IPS DF 6.9 (cell line): ENCODE results near the gene AREG.

Source experiments
- DNase-seq: peaks from one replicate; pipeline ENCODE4 v3.0.0-alpha.2; 2013; ENCODE audit warnings: low read depth, low spot score
- H3K27ac ChIP-seq: one replicate; pipeline ENCODE4 v1.5.1; 2013; ENCODE audit warnings: low read length, control low read depth
- H3K27me3 ChIP-seq: 2 replicates; pipeline ENCODE4 v1.6.1; 2013; ENCODE audit warnings: mild to moderate bottlenecking, low read length; ENCODE audit not compliant: control insufficient read depth, insufficient read depth
- H3K36me3 ChIP-seq: 2 replicates; pipeline ENCODE4 v1.6.1; 2013; ENCODE audit warnings: low read length; ENCODE audit not compliant: control insufficient read depth, insufficient read depth
- H3K4me1 ChIP-seq: 2 replicates; pipeline ENCODE4 v1.6.1; 2013; ENCODE audit warnings: low read length; ENCODE audit not compliant: control insufficient read depth, insufficient read depth
- H3K4me3 ChIP-seq: 2 replicates; pipeline ENCODE4 v1.5.1; 2013; ENCODE audit warnings: mild to moderate bottlenecking, low read length
- H3K9me3 ChIP-seq: 2 replicates; pipeline ENCODE4 v1.6.1; 2013; ENCODE audit warnings: low read length, inconsistent platforms; ENCODE audit not compliant: control insufficient read depth, insufficient read depth
- WGBS: extraction: QIAGEN DNeasy Blood & Tissue Kit; methylation state at CpG from one replicate; pipeline ENCODE4 v1.1.7; 2013; ENCODE audit warnings: mixed read lengths, missing lambda C conversion rate; ENCODE audit not compliant: insufficient read length, insufficient coverage; 5-methylcytosine and 5-hydroxymethylcytosine counted together

Gene AREG

GRCh38 chr4:74460833-74461232, 15.9 kb downstream of the AREG start:
- Histone ChIP-seq H3K36me3 (no peaks in the 10 kb centered on the region), H3K9me3 (no peaks in the 10 kb centered on the region), H3K27me3 (no peaks in the 10 kb centered on the region), H3K4me3 (no peak overlapping the region), H3K27ac (no peak overlapping the region), H3K4me1 (no peaks in the 10 kb centered on the region)
- DNase-seq = no peak

GRCh38 chr4:74463123-74463522, 18.2 kb downstream of the AREG start:
- H3K4me1 ChIP-seq = no peaks in the 10 kb centered on the region
- no peak for DNase-seq
- no peaks in the 10 kb centered on the region for H3K27me3 ChIP-seq
- WGBS = no CpG with 5 or more reads among the region's 1 CpG
- H3K27ac ChIP-seq = no peak overlapping the region
- no peaks in the 10 kb centered on the region for H3K9me3 ChIP-seq
- no peaks in the 10 kb centered on the region for H3K36me3 ChIP-seq
- no peak overlapping the region for H3K4me3 ChIP-seq

GRCh38 chr4:74464291-74464690, 19.4 kb downstream of the AREG start:
- Histone ChIP-seq H3K9me3 (no peaks in the 10 kb centered on the region), H3K4me1 (no peaks in the 10 kb centered on the region), H3K27ac (no peak overlapping the region), H3K4me3 (no peak overlapping the region), H3K27me3 (no peaks in the 10 kb centered on the region), H3K36me3 (no peaks in the 10 kb centered on the region)
- DNase-seq = no peak

GRCh38 chr4:74466242-74466641, 21.3 kb downstream of the AREG start:
- no CpG with 5 or more reads among the region's 1 CpG for WGBS
- H3K27ac ChIP-seq = no peak overlapping the region
- no peaks in the 10 kb centered on the region for H3K36me3 ChIP-seq
- no peak for DNase-seq
- H3K27me3 ChIP-seq = no peaks in the 10 kb centered on the region
- no peak overlapping the region for H3K4me3 ChIP-seq
- no peaks in the 10 kb centered on the region for H3K9me3 ChIP-seq
- H3K4me1 ChIP-seq = no peaks in the 10 kb centered on the region

- H3K4me1 ChIP-seq = no peaks in the 10 kb centered on the region
- H3K4me3 ChIP-seq = no peak overlapping the region
- H3K36me3 ChIP-seq = no peaks in the 10 kb centered on the region
- no CpG with 5 or more reads among the region's 1 CpG for WGBS
- DNase-seq = no peak
- no peaks in the 10 kb centered on the region for H3K9me3 ChIP-seq
- H3K27me3 ChIP-seq = no peaks in the 10 kb centered on the region
- no peak overlapping the region for H3K27ac ChIP-seq
These were observed 26.3 kb downstream of the AREG start for GRCh38 chr4:74471264-74471663.

- H3K27me3 ChIP-seq = no peaks in the 10 kb centered on the region
- no peak overlapping the region for H3K4me3 ChIP-seq
- no peak overlapping the region for H3K27ac ChIP-seq
- DNase-seq = no peak
- H3K36me3 ChIP-seq = no peaks in the 10 kb centered on the region
- H3K9me3 ChIP-seq = no peaks in the 10 kb centered on the region
- WGBS = no CpG with 5 or more reads among the region's 5 CpGs
- H3K4me1 ChIP-seq = no peaks in the 10 kb centered on the region
These were observed 28.3 kb downstream of the AREG start for GRCh38 chr4:74473155-74473811.

GRCh38 chr4:74474345-74475090, 29.6 kb downstream of the AREG start:
- Histone ChIP-seq H3K9me3 (no peaks in the 10 kb centered on the region), H3K27me3 (no peaks in the 10 kb centered on the region), H3K27ac (no peak overlapping the region), H3K36me3 (no peaks in the 10 kb centered on the region), H3K4me1 (no peaks in the 10 kb centered on the region), H3K4me3 (no peak overlapping the region)
- no peak for DNase-seq
- WGBS = no CpG with 5 or more reads among the region's 4 CpGs

GRCh38 chr4:74475091-74475800, 30.3 kb downstream of the AREG start:
- Histone ChIP-seq H3K9me3 (no peaks in the 10 kb centered on the region), H3K27me3 (no peaks in the 10 kb centered on the region), H3K36me3 (no peaks in the 10 kb centered on the region), H3K27ac (no peak overlapping the region), H3K4me1 (no peaks in the 10 kb centered on the region), H3K4me3 (no peak overlapping the region)
- DNase-seq = no peak
- WGBS = no CpG with 5 or more reads among the region's 2 CpGs

- Histone ChIP-seq H3K4me1 (no peaks in the 10 kb centered on the region), H3K9me3 (no peaks in the 10 kb centered on the region), H3K27me3 (no peaks in the 10 kb centered on the region), H3K4me3 (no peak overlapping the region), H3K36me3 (no peaks in the 10 kb centered on the region), H3K27ac (no peak overlapping the region)
- DNase-seq = no peak
- no CpG with 5 or more reads among the region's 3 CpGs for WGBS
These were observed 31.0 kb downstream of the AREG start for GRCh38 chr4:74475946-74476345.

- WGBS = no CpG with 5 or more reads among the region's 1 CpG
- H3K27me3 ChIP-seq = no peaks in the 10 kb centered on the region
These were observed 34.1 kb downstream of the AREG start for GRCh38 chr4:74479009-74479408.

More at GRCh38 chr4:74479009-74479408, 34.1 kb downstream of the AREG start:
- Histone ChIP-seq H3K36me3 (no peaks in the 10 kb centered on the region), H3K4me3 (no peak overlapping the region), H3K27ac (no peak overlapping the region), H3K4me1 (no peaks in the 10 kb centered on the region), H3K9me3 (no peaks in the 10 kb centered on the region)
- DNase-seq = no peak
